Measurements from ENCODE around the gene MDM1.

The MDM1 gene

GRCh38 chr12:68280240-68280639 is 51.9 kb downstream of the MDM1 start:
- ChIA-PET CTCF (no interaction called here), POLR2A (no interaction called here)
- H3K4me1 ChIP-seq (ENCODE audit: control insufficient read depth, insufficient read depth, low read length) = peaks cover 9% of the 10 kb centered on the region
- no peak overlapping the region for H3K4me3 ChIP-seq (ENCODE audit: low read depth, low read length)
- no peaks in the 10 kb centered on the region for H3K36me3 ChIP-seq (ENCODE audit: control insufficient read depth in 2 of 2, insufficient read depth in 1 of 2, low read length in 2 of 2)
- H3K9me3 ChIP-seq (ENCODE audit: control insufficient read depth, insufficient read depth, low read depth, low read length) = no peaks in the 10 kb centered on the region
- H3K27ac ChIP-seq (ENCODE audit: extremely low read depth, low read depth, low read length) = no peak overlapping the region
- no peak for TF ChIP-seq ZBTB17 (tag by site-specific recombination; IDR thresholded peaks at IDR 0.05)
- no peak for TF ChIP-seq MZF1 (tag by site-specific recombination; IDR thresholded peaks at IDR 0.05; ENCODE audit: borderline replicate concordance)

DNA sequence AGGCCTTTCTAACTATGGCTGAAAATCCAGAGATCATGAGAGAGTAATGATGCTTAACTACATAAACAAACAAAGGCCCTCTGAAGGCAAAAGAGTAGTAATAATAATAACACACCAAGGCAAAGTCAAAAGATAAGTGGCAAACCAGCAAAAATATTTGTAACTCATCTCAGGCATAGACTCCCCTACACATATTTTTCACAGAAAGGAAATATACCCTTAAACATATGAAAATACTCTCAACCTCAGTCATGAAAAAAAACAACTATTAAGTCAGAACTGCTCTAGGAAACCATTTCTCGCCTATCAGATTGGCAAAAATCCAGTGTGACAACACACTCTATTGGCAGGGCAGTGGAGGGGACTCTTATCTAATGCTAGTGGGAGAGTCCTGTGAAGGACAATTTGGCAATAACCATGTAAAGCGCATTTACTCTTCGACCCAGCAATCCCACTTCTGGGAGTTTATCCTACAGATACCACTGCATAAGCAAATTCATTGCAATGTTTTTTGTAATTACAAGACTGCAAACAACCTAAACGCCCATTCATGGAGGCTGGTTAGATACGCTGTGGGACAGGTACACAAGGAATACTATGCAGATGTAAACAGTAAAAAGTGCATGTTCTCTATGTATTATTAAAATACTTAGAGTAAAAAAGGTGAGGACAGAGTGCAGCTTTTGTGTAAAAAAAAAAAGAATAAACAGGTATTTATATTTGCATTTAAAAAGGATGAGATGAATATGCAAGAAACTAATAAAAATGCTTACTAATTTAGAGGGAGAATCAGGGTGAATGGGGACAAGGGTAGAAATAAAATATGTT is 52.7 kb downstream of the MDM1 start:
- ChIA-PET POLR2A (no interaction called here), CTCF (no interaction called here)
- TF ChIP-seq ZNF302 (tag by site-specific recombination; IDR thresholded peaks at IDR 0.05; ENCODE audit: low read depth) (no peak), TCF7L2 (IDR thresholded peaks at IDR 0.05; ENCODE audit: borderline replicate concordance, low read depth, low read length) (no peak), KLF8 (tag by site-specific recombination; IDR thresholded peaks at IDR 0.05) (no peak), ZNF623 (tag by site-specific recombination; IDR thresholded peaks at IDR 0.05) (no peak), ZNF791 (tag by site-specific recombination; IDR thresholded peaks at IDR 0.05) (no peak), ZNF426 (tag by site-specific recombination; IDR thresholded peaks at IDR 0.05) (no peak), ZNF707 (tag by site-specific recombination; IDR thresholded peaks at IDR 0.05) (no peak), SALL2 (tag by site-specific recombination; IDR thresholded peaks at IDR 0.05; ENCODE audit: borderline replicate concordance) (no peak), GLI4 (tag by site-specific recombination; IDR thresholded peaks at IDR 0.05) (no peak), ZNF629 (tag by site-specific recombination; IDR thresholded peaks at IDR 0.05) (peak; percentile 60; the same call in 1 of the 2 replicates), ZNF140 (tag by site-specific recombination; IDR thresholded peaks at IDR 0.05) (no peak), ZNF184 (tag by site-specific recombination; IDR thresholded peaks at IDR 0.05) (no peak), KLF1 (tag by site-specific recombination; IDR thresholded peaks at IDR 0.05) (no peak), ZNF549 (tag by site-specific recombination; IDR thresholded peaks at IDR 0.05) (no peak), ZNF785 (tag by site-specific recombination; IDR thresholded peaks at IDR 0.05) (no peak), ZNF664 (tag by site-specific recombination; IDR thresholded peaks at IDR 0.05) (no peak), REPIN1 (tag by site-specific recombination; IDR thresholded peaks at IDR 0.05; ENCODE audit: low read depth) (no peak), ZNF610 (tag by site-specific recombination; IDR thresholded peaks at IDR 0.05; ENCODE audit: borderline replicate concordance) (0 out of 2 replicates have a peak, but pooled peaks have one; percentile 25), ZNF654 (tag by site-specific recombination; IDR thresholded peaks at IDR 0.05; ENCODE audit: low read depth) (no peak), ZNF248 (tag by site-specific recombination; IDR thresholded peaks at IDR 0.05) (no peak)
- TF ChIP-seq, protein P1, sequence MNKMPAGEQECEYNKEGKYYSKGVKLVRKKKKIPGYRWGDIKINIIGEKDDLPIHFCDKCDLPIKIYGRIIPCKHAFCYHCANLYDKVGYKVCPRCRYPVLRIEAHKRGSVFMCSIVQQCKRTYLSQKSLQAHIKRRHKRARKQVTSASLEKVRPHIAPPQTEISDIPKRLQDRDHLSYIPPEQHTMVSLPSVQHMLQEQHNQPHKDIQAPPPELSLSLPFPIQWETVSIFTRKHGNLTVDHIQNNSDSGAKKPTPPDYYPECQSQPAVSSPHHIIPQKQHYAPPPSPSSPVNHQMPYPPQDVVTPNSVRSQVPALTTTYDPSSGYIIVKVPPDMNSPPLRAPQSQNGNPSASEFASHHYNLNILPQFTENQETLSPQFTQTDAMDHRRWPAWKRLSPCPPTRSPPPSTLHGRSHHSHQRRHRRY (tag by site-specific recombination; IDR thresholded peaks at IDR 0.05) = no peak
- TF ChIP-seq, protein P2, sequence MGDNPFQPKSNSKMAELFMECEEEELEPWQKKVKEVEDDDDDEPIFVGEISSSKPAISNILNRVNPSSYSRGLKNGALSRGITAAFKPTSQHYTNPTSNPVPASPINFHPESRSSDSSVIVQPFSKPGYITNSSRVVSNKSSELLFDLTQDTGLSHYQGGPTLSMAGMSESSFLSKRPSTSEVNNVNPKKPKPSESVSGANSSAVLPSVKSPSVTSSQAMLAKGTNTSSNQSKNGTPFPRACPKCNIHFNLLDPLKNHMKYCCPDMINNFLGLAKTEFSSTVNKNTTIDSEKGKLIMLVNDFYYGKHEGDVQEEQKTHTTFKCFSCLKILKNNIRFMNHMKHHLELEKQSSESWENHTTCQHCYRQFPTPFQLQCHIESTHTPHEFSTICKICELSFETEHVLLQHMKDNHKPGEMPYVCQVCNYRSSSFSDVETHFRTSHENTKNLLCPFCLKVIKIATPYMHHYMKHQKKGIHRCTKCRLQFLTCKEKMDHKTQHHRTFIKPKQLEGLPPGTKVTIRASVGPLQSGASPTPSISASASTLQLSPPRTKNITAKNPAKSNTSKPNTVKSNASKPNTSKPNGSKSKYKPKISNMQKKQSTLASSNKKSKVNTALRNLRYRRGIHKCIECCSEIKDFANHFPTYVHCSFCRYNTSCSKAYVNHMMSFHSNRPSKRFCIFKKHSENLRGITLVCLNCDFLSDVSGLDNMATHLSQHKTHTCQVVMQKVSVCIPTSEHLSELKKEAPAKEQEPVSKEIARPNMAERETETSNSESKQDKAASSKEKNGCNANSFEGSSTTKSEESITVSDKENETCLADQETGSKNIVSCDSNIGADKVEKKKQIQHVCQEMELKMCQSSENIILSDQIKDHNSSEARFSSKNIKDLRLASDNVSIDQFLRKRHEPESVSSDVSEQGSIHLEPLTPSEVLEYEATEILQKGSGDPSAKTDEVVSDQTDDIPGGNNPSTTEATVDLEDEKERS (tag by site-specific recombination; IDR thresholded peaks at IDR 0.05) = no peak
- TF ChIP-seq, protein P3, sequence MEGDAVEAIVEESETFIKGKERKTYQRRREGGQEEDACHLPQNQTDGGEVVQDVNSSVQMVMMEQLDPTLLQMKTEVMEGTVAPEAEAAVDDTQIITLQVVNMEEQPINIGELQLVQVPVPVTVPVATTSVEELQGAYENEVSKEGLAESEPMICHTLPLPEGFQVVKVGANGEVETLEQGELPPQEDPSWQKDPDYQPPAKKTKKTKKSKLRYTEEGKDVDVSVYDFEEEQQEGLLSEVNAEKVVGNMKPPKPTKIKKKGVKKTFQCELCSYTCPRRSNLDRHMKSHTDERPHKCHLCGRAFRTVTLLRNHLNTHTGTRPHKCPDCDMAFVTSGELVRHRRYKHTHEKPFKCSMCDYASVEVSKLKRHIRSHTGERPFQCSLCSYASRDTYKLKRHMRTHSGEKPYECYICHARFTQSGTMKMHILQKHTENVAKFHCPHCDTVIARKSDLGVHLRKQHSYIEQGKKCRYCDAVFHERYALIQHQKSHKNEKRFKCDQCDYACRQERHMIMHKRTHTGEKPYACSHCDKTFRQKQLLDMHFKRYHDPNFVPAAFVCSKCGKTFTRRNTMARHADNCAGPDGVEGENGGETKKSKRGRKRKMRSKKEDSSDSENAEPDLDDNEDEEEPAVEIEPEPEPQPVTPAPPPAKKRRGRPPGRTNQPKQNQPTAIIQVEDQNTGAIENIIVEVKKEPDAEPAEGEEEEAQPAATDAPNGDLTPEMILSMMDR (tag by site-specific recombination; IDR thresholded peaks at IDR 0.05) = no peak
- TF ChIP-seq, protein P4, sequence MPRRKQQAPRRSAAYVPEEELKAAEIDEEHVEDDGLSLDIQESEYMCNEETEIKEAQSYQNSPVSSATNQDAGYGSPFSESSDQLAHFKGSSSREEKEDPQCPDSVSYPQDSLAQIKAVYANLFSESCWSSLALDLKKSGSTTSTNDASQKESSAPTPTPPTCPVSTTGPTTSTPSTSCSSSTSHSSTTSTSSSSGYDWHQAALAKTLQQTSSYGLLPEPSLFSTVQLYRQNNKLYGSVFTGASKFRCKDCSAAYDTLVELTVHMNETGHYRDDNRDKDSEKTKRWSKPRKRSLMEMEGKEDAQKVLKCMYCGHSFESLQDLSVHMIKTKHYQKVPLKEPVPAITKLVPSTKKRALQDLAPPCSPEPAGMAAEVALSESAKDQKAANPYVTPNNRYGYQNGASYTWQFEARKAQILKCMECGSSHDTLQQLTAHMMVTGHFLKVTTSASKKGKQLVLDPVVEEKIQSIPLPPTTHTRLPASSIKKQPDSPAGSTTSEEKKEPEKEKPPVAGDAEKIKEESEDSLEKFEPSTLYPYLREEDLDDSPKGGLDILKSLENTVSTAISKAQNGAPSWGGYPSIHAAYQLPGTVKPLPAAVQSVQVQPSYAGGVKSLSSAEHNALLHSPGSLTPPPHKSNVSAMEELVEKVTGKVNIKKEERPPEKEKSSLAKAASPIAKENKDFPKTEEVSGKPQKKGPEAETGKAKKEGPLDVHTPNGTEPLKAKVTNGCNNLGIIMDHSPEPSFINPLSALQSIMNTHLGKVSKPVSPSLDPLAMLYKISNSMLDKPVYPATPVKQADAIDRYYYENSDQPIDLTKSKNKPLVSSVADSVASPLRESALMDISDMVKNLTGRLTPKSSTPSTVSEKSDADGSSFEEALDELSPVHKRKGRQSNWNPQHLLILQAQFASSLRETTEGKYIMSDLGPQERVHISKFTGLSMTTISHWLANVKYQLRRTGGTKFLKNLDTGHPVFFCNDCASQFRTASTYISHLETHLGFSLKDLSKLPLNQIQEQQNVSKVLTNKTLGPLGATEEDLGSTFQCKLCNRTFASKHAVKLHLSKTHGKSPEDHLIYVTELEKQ (tag by site-specific recombination; IDR thresholded peaks at IDR 0.05; ENCODE audit: borderline replicate concordance) = no peak; the same call in 1 of the 2 replicates

More for the DNA sequence above, 52.7 kb downstream of the MDM1 start:
- no peak overlapping the region for H3K27ac ChIP-seq (ENCODE audit: extremely low read depth, low read depth, low read length)
- H3K4me3 ChIP-seq (ENCODE audit: low read depth, low read length) = no peak overlapping the region
- no peaks in the 10 kb centered on the region for H3K36me3 ChIP-seq (ENCODE audit: control insufficient read depth in 2 of 2, insufficient read depth in 1 of 2, low read length in 2 of 2)
- H3K9me3 ChIP-seq (ENCODE audit: control insufficient read depth, insufficient read depth, low read depth, low read length) = no peaks in the 10 kb centered on the region
- H3K4me1 ChIP-seq (ENCODE audit: control insufficient read depth, insufficient read depth, low read length) = peaks cover 9% of the 10 kb centered on the region

Measured in HEK293 (cell line).